GOT3 (cell line): ENCODE data around the gene ARHGAP26.
"Not testable (repeated sequence)": the region's sequence is repeated elsewhere in the genome, so short reads cannot be mapped to it uniquely, and the experiment has no call there.

ENCODE experiments used
- DNase-seq: peaks from one replicate; lab custom pipeline; 2025; ENCODE audit warnings: mixed read lengths; lab: John Stamatoyannopoulos, UW

Gene ARHGAP26

GRCh38 chr5:143090044-143090443 is 319.9 kb downstream of the ARHGAP26 start:
- DNase-seq, result not testable (repeated sequence)

GRCh38 chr5:143092711-143093451 is 322.7 kb downstream of the ARHGAP26 start:
- not testable (repeated sequence) for DNase-seq

GRCh38 chr5:143093452-143094086 is 323.4 kb downstream of the ARHGAP26 start:
- no peak for DNase-seq

- DNase-seq, result no peak
These were observed 323.9 kb downstream of the ARHGAP26 start for GRCh38 chr5:143094087-143094521.

GRCh38 chr5:143094608-143095007 is 324.4 kb downstream of the ARHGAP26 start:
- not testable (repeated sequence) for DNase-seq

GRCh38 chr5:143101121-143101520 is 330.9 kb downstream of the ARHGAP26 start:
- no peak for DNase-seq

- no peak for DNase-seq
These were observed 331.7 kb downstream of the ARHGAP26 start for GRCh38 chr5:143101725-143102386.

- DNase-seq, result no peak
These were observed 332.2 kb downstream of the ARHGAP26 start for GRCh38 chr5:143102411-143102810.

GRCh38 chr5:143105216-143105905 is 335.2 kb downstream of the ARHGAP26 start:
- DNase-seq, result no peak

- no peak for DNase-seq
These were observed 336.0 kb downstream of the ARHGAP26 start for GRCh38 chr5:143106174-143106573.

- DNase-seq, result no peak
These were observed 338.4 kb downstream of the ARHGAP26 start for GRCh38 chr5:143108498-143109128.

- no peak for DNase-seq
These were observed 340.4 kb downstream of the ARHGAP26 start for GRCh38 chr5:143110591-143110990.

- no peak for DNase-seq
These were observed 341.6 kb downstream of the ARHGAP26 start for GRCh38 chr5:143111799-143112198.

- DNase-seq, result no peak
These were observed 343.3 kb downstream of the ARHGAP26 start for GRCh38 chr5:143113461-143113860.

GRCh38 chr5:143114481-143114880 is 344.3 kb downstream of the ARHGAP26 start:
- DNase-seq, result no peak

GRCh38 chr5:143115381-143115780 is 345.2 kb downstream of the ARHGAP26 start:
- DNase-seq, result no peak

GRCh38 chr5:143116814-143117213 is 346.6 kb downstream of the ARHGAP26 start:
- DNase-seq, result no peak

- no peak for DNase-seq
These were observed 347.6 kb downstream of the ARHGAP26 start for GRCh38 chr5:143117821-143118220.

- DNase-seq, result no peak
These were observed 348.0 kb downstream of the ARHGAP26 start for GRCh38 chr5:143118222-143118621.

GRCh38 chr5:143118818-143119217 is 348.6 kb downstream of the ARHGAP26 start:
- DNase-seq, result not testable (repeated sequence)

GRCh38 chr5:143119291-143119769 is 349.2 kb downstream of the ARHGAP26 start:
- DNase-seq, result no peak

- no peak for DNase-seq
These were observed 349.7 kb downstream of the ARHGAP26 start for GRCh38 chr5:143119881-143120341.
